HepG2 (cell line): ENCODE results near the gene SLC4A2. TPM values are rescaled to one million over a fixed set of nuclear protein-coding genes. Genes with fewer than 3 reads are reported as not detected.

ENCODE experiments used
- ATAC-seq: fragments of 200-7000 bp; cut with Tn5 transposase; 3 replicates; pipeline ENCODE4 v1.9.1; 2020; ENCODE audit warnings: mild to moderate bottlenecking, moderate library complexity
- BruUV-seq: library from RNA; stranded (reverse); fragments of 400-500 nt; replicated peaks from 2 replicates; lab custom pipeline; 2021; lab: Mats Ljungman, UMichigan
- CTCF ChIA-PET: fragments of 300-600 bp; formaldehyde crosslinking; extraction: SDS; loops from one replicate; lab custom pipeline; 2021; ENCODE audit warnings: low total read pairs, inconsistent platforms, low intra/inter-chr PET ratio; lab: Yijun Ruan, JAX
- POLR2A ChIA-PET: fragments of 350-600 bp; sonication (Branson Sonifier 250); formaldehyde crosslinking; loops from one replicate; lab custom pipeline; 2020; ENCODE audit warnings: antibody characterized with exemption, inconsistent platforms; lab: Yijun Ruan, JAX
- DNase-seq: peaks from one replicate; pipeline ENCODE4 v3.0.0-alpha.2; 2015; ENCODE audit warnings: low spot score
- FAIRE-seq: peaks from 3 replicates; lab custom pipeline; 2011; peaks lifted over from hg19 to GRCh38; lab: Jason Lieb, UNC
- H2AFZ ChIP-seq: one replicate; pipeline ENCODE4 v1.6.1; 2011; ENCODE audit warnings: low read length, inconsistent platforms
- H3K27ac ChIP-seq: fragments of 300-600 bp; 3 replicates; pipeline ENCODE4 v1.8.0; 2011; ENCODE audit warnings: mixed run types, mild to moderate bottlenecking, mixed read lengths, low read length, inconsistent platforms; ENCODE audit not compliant: insufficient read depth; ENCODE audit errors: extremely low read length
- H3K27me3 ChIP-seq, 2 experiments: fragments of 200-600 bp in 1 of 2; 2 replicates in 1 of 2; 3 replicates in 1 of 2; pipeline versions ENCODE4 v1.6.0 to v1.8.0; 2011; ENCODE audit warnings: low read length in 2 of 2, mild to moderate bottlenecking in 2 of 2, moderate library complexity in 2 of 2, inconsistent platforms in 1 of 2; ENCODE audit not compliant: insufficient read depth in 2 of 2, control insufficient read depth in 1 of 2
- H3K36me3 ChIP-seq, 2 experiments: fragments of 200-600 bp in 1 of 2; replicated peaks in 1 of 2; 2 replicates in 1 of 2; 3 replicates in 1 of 2; pipeline versions ENCODE4 v1.5.1 to v1.8.0; 2011; ENCODE audit warnings: low read length in 2 of 2, inconsistent platforms in 1 of 2; ENCODE audit not compliant: insufficient read depth in 2 of 2, control insufficient read depth in 1 of 2
- H3K4me1 ChIP-seq: 2 replicates; pipeline ENCODE4 v1.5.1; 2012; ENCODE audit warnings: low read length, inconsistent platforms; ENCODE audit not compliant: insufficient read depth
- H3K4me2 ChIP-seq: 2 replicates; pipeline ENCODE4 v1.6.0; 2011; ENCODE audit warnings: low read depth, low read length, inconsistent platforms
- H3K4me3 ChIP-seq, 3 experiments: fragments of 200-600 bp in 1 of 3; sonication (generic), shearing (Covaris generic) in 1 of 3; replicated peaks in 1 of 3; 2 replicates each; pipeline ENCODE4 v1.5.1; 2011 to 2016; ENCODE audit warnings: low read length in 3 of 3, inconsistent platforms in 2 of 3, low read depth in 2 of 3, mild to moderate bottlenecking in 2 of 3, control low read depth in 1 of 3, mixed read lengths in 1 of 3; ENCODE audit not compliant: insufficient read depth in 1 of 3
- H3K79me2 ChIP-seq: one replicate; pipeline ENCODE4 v1.6.1; 2011; ENCODE audit warnings: low read length, inconsistent platforms; ENCODE audit not compliant: insufficient read depth
- H3K9ac ChIP-seq: 2 replicates; pipeline ENCODE4 v1.6.0; 2011; ENCODE audit warnings: mild to moderate bottlenecking, low read depth, low read length, inconsistent platforms; ENCODE audit not compliant: insufficient read depth
- H3K9me3 ChIP-seq: 2 replicates; pipeline ENCODE4 v1.5.1; 2012; ENCODE audit warnings: mild to moderate bottlenecking, low read length
- H4K20me1 ChIP-seq: 2 replicates; pipeline ENCODE4 v1.6.0; 2011; ENCODE audit warnings: inconsistent platforms, mild to moderate bottlenecking, low read length, moderate library complexity; ENCODE audit not compliant: insufficient read depth
- CAMTA2 ChIP-seq: sonication (generic); formaldehyde crosslinking; IDR thresholded peaks from 2 replicates; pipeline ENCODE4 v1.4.0; 2020; ENCODE audit warnings: mild to moderate bottlenecking, missing genetic modification reagents, borderline replicate concordance
- KDM1A ChIP-seq: IDR thresholded peaks from 2 replicates; pipeline ENCODE4 v1.6.1; 2016; ENCODE audit warnings: missing compliant biosample characterization
- NFE2L2 ChIP-seq: fragments of 150-350 bp; IDR thresholded peaks from 2 replicates; pipeline ENCODE4 v1.6.1; 2014; ENCODE audit warnings: low read length
- NR2F1 ChIP-seq, 2 experiments: fragments of 450-650 bp in 1 of 2; formaldehyde crosslinking in 1 of 2; IDR thresholded peaks; 2 replicates each; pipeline versions ENCODE4 v1.5.0 to v1.6.1; 2016 to 2020; ENCODE audit warnings: mild to moderate bottlenecking in 1 of 2, missing compliant biosample characterization in 1 of 2, missing genetic modification reagents in 1 of 2, moderate library complexity in 1 of 2
- PHF8 ChIP-seq: sonication (generic); formaldehyde crosslinking; IDR thresholded peaks from 2 replicates; pipeline ENCODE4 v1.5.0; 2020; ENCODE audit warnings: missing genetic modification reagents
- SIN3A ChIP-seq: IDR thresholded peaks from 2 replicates; pipeline ENCODE4 v1.6.1; 2011; ENCODE audit warnings: low read depth, mild to moderate bottlenecking, control low read depth, low read length, borderline replicate concordance
- SP1 ChIP-seq, 2 experiments: fragments of 450-650 bp in 1 of 2; sonication (generic) in 1 of 2; formaldehyde crosslinking in 1 of 2; IDR thresholded peaks; 2 replicates each; pipeline versions ENCODE4 v1.4.0 to v1.6.1; 2016 to 2020; ENCODE audit warnings: missing genetic modification reagents in 1 of 2
- ZBTB7B ChIP-seq: sonication (generic); formaldehyde crosslinking; IDR thresholded peaks from 2 replicates; pipeline ENCODE4 v1.4.0; 2020; ENCODE audit warnings: missing genetic modification reagents
- ZNF850 ChIP-seq: sonication (generic); formaldehyde crosslinking; conservative IDR thresholded peaks from 2 replicates; pipeline ENCODE4 v1.9.0; 2021; ENCODE audit warnings: mild to moderate bottlenecking, missing genetic modification reagents
- WGBS: methylation state at CpG from one replicate; pipeline ENCODE4 v1.1.6; 2017; ENCODE audit warnings: low lambda C conversion rate; 5-methylcytosine and 5-hydroxymethylcytosine counted together
- in situ Hi-C: cut with HindIII; loops from 2 replicates; pipeline ENCODE4 v1.10.0; 2017; ENCODE audit warnings: low pct_unique_long_range_greater_than_20kb; ENCODE audit not compliant: extremely low pct_ligation_motif_present
- intact Hi-C: fragments of 100-400 bp; cut with micrococcal nuclease; formaldehyde crosslinking; loops from one replicate; pipeline ENCODE4 v1.10.0; 2022; ENCODE audit not compliant: unreplicated experiment
- polyA plus RNA-seq, 8 experiments: library from polyadenylated mRNA; depleted of rRNA in 3 of 8; stranded (reverse) in 7 of 8; unstranded in 1 of 8; fragments of >200 nt; fragmentation: Illumina TruSeq in 4 of 8; extraction: Trizol in 4 of 8; gene quantifications; 2 replicates each; pipeline versions ENCODE4 v1.2.1 to v1.2.3, GENCODE V29; 2011 to 2016; ENCODE audit warnings: low read depth in 4 of 8, missing spikeins in 1 of 8, mixed read lengths in 1 of 8; ENCODE audit not compliant: insufficient read depth in 1 of 8
- total RNA-seq, 5 experiments: library from RNA; depleted of rRNA; stranded (reverse); fragments of >200 nt; fragmentation: Illumina TruSeq; extraction: Trizol; gene quantifications; 2 replicates each; pipeline ENCODE4 v1.2.3, GENCODE V29; 2016; ENCODE audit warnings: low read depth in 1 of 5
- TF ChIP-seq, protein P1 (sequence below): sonication (generic); formaldehyde crosslinking; IDR thresholded peaks from 2 replicates; pipeline ENCODE4 v1.4.0; 2020; ENCODE audit warnings: missing genetic modification reagents, borderline replicate concordance

Gene SLC4A2
- total and polyA plus RNA-seq, 2 of the 13 experiments (the other 11 are each of a cell fraction or from before 2014, with no cell fraction given), result 51.9 to 73.4 TPM

DNA sequence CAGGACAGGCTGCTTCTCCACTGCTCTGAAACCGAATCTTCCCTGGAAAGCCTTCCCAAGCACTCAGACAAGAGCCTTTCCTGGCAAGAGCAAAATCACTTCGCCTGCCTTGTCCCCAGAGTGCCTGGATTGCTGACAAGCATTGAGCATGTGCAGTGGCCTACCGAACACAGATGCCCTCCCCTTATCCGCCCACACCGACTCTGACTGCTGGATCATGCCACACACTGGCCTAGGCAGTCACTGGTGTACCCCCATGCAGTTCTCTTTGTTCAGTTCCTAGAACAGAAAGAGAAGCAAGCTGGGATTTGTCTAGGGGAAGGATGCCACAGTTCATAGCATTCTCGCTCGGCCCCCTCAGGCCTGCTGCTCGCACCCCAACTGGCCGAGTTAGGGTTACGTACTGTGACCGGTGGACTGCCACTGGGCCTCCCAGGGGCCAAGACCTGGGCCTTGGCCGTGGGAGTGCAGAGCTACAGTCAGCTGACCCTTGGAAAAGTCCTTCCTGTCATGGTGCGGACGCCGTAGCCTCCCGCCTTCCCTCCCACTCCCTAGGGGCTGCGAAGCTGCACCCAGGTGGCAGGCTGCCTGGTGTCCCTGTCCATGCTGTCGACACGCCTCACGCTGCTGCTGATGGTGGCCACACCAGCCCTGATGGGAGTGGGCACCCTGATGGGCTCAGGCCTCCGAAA is 24.2 kb upstream of the SLC4A2 start:
- Histone ChIP-seq H3K27me3 (no peaks in the 10 kb centered on the region), H4K20me1 (no peaks in the 10 kb centered on the region), H3K36me3 (no peaks in the 10 kb centered on the region), H3K4me3 (no peak overlapping the region), H3K4me2 (no peak overlapping the region), H3K9me3 (no peaks in the 10 kb centered on the region), H3K27ac (no peak overlapping the region), H2AFZ (no peak overlapping the region), H3K9ac (no peak overlapping the region), H3K4me1 (peaks cover 14% of the 10 kb centered on the region), H3K79me2 (no peaks in the 10 kb centered on the region)
- WGBS, result 92% methylated on average over 16 of the region's 21 CpGs
- intact Hi-C loops (no loop called here), in situ Hi-C loops (no loop called here)
- DNase-seq (no peak), FAIRE-seq (no peak), ATAC-seq (no peak)
- ChIA-PET POLR2A (no interaction called here), CTCF (no interaction called here)
- no peak for TF ChIP-seq CAMTA2 (CRISPR knock-in tag)
- no peak for TF ChIP-seq NFE2L2
- TF ChIP-seq PHF8 (CRISPR knock-in tag), result no peak
- TF ChIP-seq, protein P1, sequence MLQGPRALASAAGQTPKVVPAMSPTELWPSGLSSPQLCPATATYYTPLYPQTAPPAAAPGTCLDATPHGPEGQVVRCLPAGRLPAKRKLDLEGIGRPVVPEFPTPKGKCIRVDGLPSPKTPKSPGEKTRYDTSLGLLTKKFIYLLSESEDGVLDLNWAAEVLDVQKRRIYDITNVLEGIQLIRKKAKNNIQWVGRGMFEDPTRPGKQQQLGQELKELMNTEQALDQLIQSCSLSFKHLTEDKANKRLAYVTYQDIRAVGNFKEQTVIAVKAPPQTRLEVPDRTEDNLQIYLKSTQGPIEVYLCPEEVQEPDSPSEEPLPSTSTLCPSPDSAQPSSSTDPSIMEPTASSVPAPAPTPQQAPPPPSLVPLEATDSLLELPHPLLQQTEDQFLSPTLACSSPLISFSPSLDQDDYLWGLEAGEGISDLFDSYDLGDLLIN, result no peak
- no peak for TF ChIP-seq ZNF850 (CRISPR knock-in tag)
- no peak for TF ChIP-seq SP1 (IDR thresholded peaks at IDR 0.05)
- TF ChIP-seq SP1 (CRISPR knock-in tag; IDR thresholded peaks at IDR 0.05), result no peak
- no peak for TF ChIP-seq ZBTB7B
- no peak for TF ChIP-seq NR2F1 (CRISPR knock-in tag; IDR thresholded peaks at IDR 0.05)
- no peak for TF ChIP-seq SIN3A
- no peak for TF ChIP-seq KDM1A (CRISPR knock-in tag)
- no TSS peak for BruUV-seq
